Liver (tissue), 3 donors: ENCODE results near the gene RPTOR.

Experiments used
- CTCF ChIP-seq: fragments of 150-350 bp; IDR thresholded peaks from 2 replicates; pipeline ENCODE4 v1.5.1; 2017; ENCODE audit warnings: improper control_type of control experiment, low read depth, low read length; ENCODE audit not compliant: missing input control
- EGR1 ChIP-seq, 2 donors: IDR thresholded peaks; 2 replicates each; pipeline ENCODE4 v1.6.1; 2016 to 2018; ENCODE audit warnings: antibody characterized with exemption in 2 of 2, low read depth in 2 of 2
- FOXA1 ChIP-seq: IDR thresholded peaks from 2 replicates; pipeline ENCODE4 v1.6.1; 2016; ENCODE audit warnings: antibody characterized with exemption
- HNF4A ChIP-seq, 2 donors: conservative IDR thresholded peaks; 2 replicates each; pipeline ENCODE4 v1.6.1; 2016; ENCODE audit warnings: antibody characterized with exemption in 2 of 2, mild to moderate bottlenecking in 2 of 2
- JUND ChIP-seq, 2 donors: IDR thresholded peaks; 2 replicates each; pipeline ENCODE4 v1.6.1; 2016; ENCODE audit warnings: antibody characterized with exemption in 2 of 2
- MAX ChIP-seq: IDR thresholded peaks from 2 replicates; pipeline ENCODE4 v1.6.1; 2016; ENCODE audit warnings: antibody characterized with exemption
- RAD21 ChIP-seq, 2 donors: IDR thresholded peaks; 2 replicates each; pipeline ENCODE4 v1.6.1; 2016; ENCODE audit warnings: antibody characterized with exemption in 2 of 2, mild to moderate bottlenecking in 2 of 2
- REST ChIP-seq: IDR thresholded peaks from 2 replicates; pipeline ENCODE4 v1.6.1; 2016; ENCODE audit warnings: antibody characterized with exemption, mild to moderate bottlenecking
- SP1 ChIP-seq: IDR thresholded peaks from 2 replicates; pipeline ENCODE4 v1.6.1; 2018; ENCODE audit warnings: antibody characterized with exemption, mild to moderate bottlenecking
- TAF1 ChIP-seq: conservative IDR thresholded peaks from 2 replicates; pipeline ENCODE4 v1.6.1; 2016; ENCODE audit warnings: antibody characterized with exemption, mild to moderate bottlenecking
- YY1 ChIP-seq: IDR thresholded peaks from 2 replicates; pipeline ENCODE4 v1.6.1; 2016; ENCODE audit warnings: antibody characterized with exemption, mild to moderate bottlenecking
- TF ChIP-seq, protein P1 (sequence below): IDR thresholded peaks from 2 replicates; pipeline ENCODE4 v1.6.1; 2016; ENCODE audit warnings: antibody characterized with exemption
- donor health status: healthy.
- donor health status: healthy.

DNA sequence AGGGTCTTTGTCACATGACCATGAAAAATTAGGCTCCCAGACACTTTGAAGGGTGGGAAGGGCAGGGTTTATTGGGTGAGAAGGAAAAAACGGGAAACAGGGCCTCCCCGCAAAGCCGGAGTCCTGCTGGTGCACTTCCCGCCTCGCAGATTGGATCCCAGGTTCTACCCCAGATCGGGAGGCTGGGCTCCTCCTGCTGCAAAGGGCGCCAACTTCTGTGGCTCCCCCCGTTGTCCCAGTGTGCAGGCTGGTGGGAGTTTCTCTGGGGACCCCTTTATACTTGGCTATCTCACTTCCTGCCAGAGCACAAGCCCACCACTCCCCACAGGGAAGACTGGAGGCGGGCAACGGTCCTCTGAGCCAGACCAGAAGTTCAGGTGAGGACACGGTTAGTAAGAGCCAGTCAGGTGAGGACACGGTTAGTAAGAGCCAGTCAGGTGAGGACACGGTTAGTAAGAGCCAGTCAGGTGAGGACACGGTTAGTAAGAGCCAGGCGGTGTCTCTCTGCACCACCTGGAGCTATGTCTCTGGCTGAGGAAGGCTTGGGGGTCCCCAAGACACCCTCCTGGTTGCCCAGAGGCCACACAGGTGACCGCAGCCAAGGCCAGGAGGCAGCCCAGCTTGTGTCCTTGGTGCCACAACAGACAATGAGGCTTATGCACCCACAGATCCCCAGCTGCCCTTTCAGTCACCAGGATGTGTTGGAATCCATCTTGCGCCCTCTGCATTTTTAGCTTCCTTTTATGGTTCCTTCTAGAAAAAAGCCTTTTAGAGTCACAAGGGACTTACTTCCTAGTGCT is 398.9 kb downstream of the RPTOR start:
- TF ChIP-seq CTCF (no peak), YY1 (no peak), TAF1 (no peak), REST (no peak), FOXA1 (no peak), SP1 (no peak), HNF4A (conservative IDR thresholded peaks at IDR 0.05) (no peak), JUND (IDR thresholded peaks at IDR 0.05) (no peak), EGR1 (IDR thresholded peaks at IDR 0.05; ENCODE audit: low read depth in 2 of 2) (no peak), MAX (no peak), RAD21 (IDR thresholded peaks at IDR 0.05) (no peak)
- TF ChIP-seq, protein P1, sequence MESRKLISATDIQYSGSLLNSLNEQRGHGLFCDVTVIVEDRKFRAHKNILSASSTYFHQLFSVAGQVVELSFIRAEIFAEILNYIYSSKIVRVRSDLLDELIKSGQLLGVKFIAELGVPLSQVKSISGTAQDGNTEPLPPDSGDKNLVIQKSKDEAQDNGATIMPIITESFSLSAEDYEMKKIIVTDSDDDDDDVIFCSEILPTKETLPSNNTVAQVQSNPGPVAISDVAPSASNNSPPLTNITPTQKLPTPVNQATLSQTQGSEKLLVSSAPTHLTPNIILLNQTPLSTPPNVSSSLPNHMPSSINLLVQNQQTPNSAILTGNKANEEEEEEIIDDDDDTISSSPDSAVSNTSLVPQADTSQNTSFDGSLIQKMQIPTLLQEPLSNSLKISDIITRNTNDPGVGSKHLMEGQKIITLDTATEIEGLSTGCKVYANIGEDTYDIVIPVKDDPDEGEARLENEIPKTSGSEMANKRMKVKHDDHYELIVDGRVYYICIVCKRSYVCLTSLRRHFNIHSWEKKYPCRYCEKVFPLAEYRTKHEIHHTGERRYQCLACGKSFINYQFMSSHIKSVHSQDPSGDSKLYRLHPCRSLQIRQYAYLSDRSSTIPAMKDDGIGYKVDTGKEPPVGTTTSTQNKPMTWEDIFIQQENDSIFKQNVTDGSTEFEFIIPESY, result no peak
